Measurements from ENCODE around the gene KMT5C. TPM values are rescaled to one million over a fixed set of nuclear protein-coding genes. Genes with fewer than 3 reads are reported as not detected.

The KMT5C gene
- total and polyA plus RNA-seq, 8 donors: 12.9 to 27.6 (median 21.8) TPM

- intact Hi-C loops (cut with DNase I): no loop called here
- H3K9me3 ChIP-seq: no peaks in the 10 kb centered on the region
- ATAC-seq (no peak), DNase-seq (no peak)
- peaks cover 4 to 25% of the 10 kb centered on the region in 2 donors for H3K4me1 ChIP-seq
- no peak for TF ChIP-seq CTCF (IDR thresholded peaks at IDR 0.05)
- H3K36me3 ChIP-seq: no peaks in the 10 kb centered on the region
- no peak overlapping the region for H3K4me3 ChIP-seq
- H3K27me3 ChIP-seq: peaks cover 0 to 41% of the 10 kb centered on the region in 2 donors
- no peak overlapping the region for H3K27ac ChIP-seq
These were observed 5.8 kb upstream of the KMT5C start for GRCh38 chr19:55333870-55334269.

DNA sequence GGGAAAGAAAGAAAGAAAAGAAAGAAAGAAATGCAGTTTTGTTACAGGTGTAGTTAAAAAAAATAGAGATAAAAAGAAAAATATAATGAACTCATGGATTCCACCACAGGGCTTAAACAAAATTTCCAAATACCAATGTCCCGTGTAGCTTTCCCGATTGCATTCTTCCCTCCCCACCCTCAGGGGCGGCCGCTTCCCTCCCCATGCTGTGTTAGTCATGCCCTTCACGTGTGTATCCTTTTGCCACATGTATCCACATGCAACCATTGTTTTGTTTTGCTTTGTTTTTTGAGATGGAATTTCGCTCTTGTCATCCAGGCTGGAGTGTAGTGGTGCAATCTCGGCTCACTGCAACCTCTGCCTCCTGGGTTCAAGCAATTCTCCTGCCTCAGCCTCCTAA is 3.6 kb upstream of the KMT5C start:
- Histone ChIP-seq H3K9me3 (no peaks in the 10 kb centered on the region), H3K4me3 (no peak overlapping the region), H3K27ac (no peak overlapping the region), H3K27me3 (peaks cover 0 to 41% of the 10 kb centered on the region in 2 donors), H3K4me1 (peaks cover 8 to 26% of the 10 kb centered on the region in 2 donors), H3K36me3 (no peaks in the 10 kb centered on the region)
- intact Hi-C loops (cut with DNase I): no loop called here
- DNase-seq: no peak
- no peak for ATAC-seq
- TF ChIP-seq CTCF (IDR thresholded peaks at IDR 0.05): no peak

DNA sequence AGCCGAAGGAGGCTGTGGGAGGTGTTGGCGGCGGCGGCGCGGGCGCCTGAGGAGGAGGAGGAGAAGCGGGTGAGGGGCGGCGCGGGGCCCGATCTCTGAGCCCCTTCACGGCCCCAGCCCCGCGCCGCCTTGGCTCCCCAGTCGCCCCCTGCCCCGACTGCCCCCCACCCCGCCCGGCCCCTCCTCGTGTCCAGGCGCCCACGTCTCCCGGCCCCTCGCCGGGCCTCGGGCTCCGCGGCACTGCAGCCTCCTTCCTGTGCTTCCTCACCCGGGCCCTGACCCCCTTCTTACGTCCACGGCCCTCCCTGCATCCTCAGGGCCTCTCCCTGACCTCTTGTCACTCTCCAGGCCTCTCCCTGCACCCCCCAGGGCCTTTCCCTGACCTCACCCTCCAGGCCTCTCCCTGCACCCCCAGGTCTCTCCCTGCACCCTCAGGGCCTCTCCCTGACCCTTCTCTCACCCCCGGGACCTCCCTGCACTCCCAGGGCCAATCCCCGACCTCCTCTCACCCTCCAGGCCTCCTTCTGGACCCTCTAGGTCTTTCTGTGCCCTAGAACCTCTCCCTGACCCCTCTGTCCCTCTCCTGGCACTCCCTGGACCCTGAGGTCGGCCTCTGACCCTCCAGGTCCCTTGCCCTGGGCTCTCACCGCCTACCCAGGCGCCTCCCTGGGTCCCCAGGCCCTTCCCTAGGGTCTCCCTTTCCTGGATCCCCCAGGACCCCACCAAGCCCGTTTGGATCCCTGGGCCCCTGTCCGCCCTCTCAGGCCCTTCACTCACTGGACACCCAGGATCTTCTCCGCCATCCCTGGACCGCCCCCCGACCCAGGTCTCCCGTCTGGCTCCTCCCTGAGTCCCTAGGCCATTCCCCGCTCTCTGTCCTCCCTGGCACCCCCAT is 460 bp downstream of the KMT5C start:
- ATAC-seq: no peak
- H3K27ac ChIP-seq: peak overlapping the region; percentile 77 to 97
- no peak for DNase-seq

GRCh38 chr19:55340784-55341147 is 1.1 kb downstream of the KMT5C start:
- Histone ChIP-seq H3K36me3 (peaks cover 0 to 31% of the 10 kb centered on the region in 2 donors), H3K27me3 (peaks cover 0 to 7% of the 10 kb centered on the region in 2 donors), H3K4me1 (peaks cover 8 to 24% of the 10 kb centered on the region in 2 donors), H3K27ac (no peak overlapping the region), H3K4me3 (peak overlapping the region; percentile 46 to 63), H3K9me3 (no peaks in the 10 kb centered on the region)
- peak in 1 of 4 donors; percentile 53 for DNase-seq
- no peak for ATAC-seq
- TF ChIP-seq CTCF (IDR thresholded peaks at IDR 0.05): no peak
- intact Hi-C loops (cut with DNase I): no loop called here

More for the DNA sequence above, 460 bp downstream of the KMT5C start:
- H3K4me3 ChIP-seq: peak overlapping the region; percentile 46 to 63
- peaks cover 0 to 29% of the 10 kb centered on the region in 2 donors for H3K36me3 ChIP-seq
- TF ChIP-seq CTCF (IDR thresholded peaks at IDR 0.05): no peak
- H3K9me3 ChIP-seq: no peaks in the 10 kb centered on the region
- H3K4me1 ChIP-seq: peaks cover 8 to 24% of the 10 kb centered on the region in 2 donors
- peaks cover 0 to 13% of the 10 kb centered on the region in 2 donors for H3K27me3 ChIP-seq
- intact Hi-C loops (cut with DNase I): no loop called here

DNA sequence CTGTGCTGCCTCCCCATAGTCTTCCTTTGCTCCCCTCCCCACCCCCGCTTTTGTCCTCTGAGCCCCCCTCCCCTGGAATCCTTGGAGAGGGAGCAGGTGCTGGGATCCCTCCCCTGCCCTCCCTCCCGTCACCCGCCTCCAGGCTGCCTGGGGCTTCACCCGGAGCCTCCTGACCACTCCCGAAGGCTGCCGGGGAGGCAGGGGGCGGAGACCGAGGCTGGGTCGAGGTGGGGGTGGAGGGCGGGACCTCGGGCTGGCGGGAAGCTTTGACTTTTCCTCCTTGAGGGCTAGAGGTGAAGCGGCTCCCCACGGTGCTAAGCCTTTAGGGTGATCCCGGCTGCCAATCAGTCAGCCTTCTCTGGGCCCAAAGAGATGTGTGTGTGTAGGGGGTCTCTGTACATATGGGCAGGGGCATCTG is 1.5 kb downstream of the KMT5C start:
- Histone ChIP-seq H3K36me3 (peaks cover 0 to 34% of the 10 kb centered on the region in 2 donors), H3K27me3 (peaks cover 0 to 3% of the 10 kb centered on the region in 2 donors), H3K9me3 (no peaks in the 10 kb centered on the region), H3K4me3 (peak overlapping the region; percentile 46 to 63), H3K4me1 (peaks cover 8 to 24% of the 10 kb centered on the region in 2 donors), H3K27ac (no peak overlapping the region)
- DNase-seq (peak; percentile 26 to 90 (median 86)), ATAC-seq (peak; percentile 26)
- intact Hi-C loops (cut with DNase I): no loop called here
- no peak for TF ChIP-seq CTCF (IDR thresholded peaks at IDR 0.05)
